OCI-LY7 (cell line): ENCODE results near the gene SULT6B1. TPM values are rescaled to one million over a fixed set of nuclear protein-coding genes. Genes with fewer than 3 reads are reported as not detected.
A peak's percentile ranks its signal among the peaks of the same experiment; 100 is the strongest.

Experiments
- BruUV-seq: library from RNA; stranded (reverse); fragments of 400-500 nt; replicated peaks from 2 replicates; lab custom pipeline; 2021; lab: Mats Ljungman, UMichigan
- CTCF ChIA-PET: fragments of 300-600 bp; sonication (Branson Sonifier 250); formaldehyde crosslinking; loops from one replicate; lab custom pipeline; 2022; ENCODE audit warnings: antibody characterized with exemption; ENCODE audit not compliant: unreplicated experiment; lab: Charles Lee
- POLR2A ChIA-PET: fragments of 300-600 bp; sonication (Branson Sonifier 250); formaldehyde crosslinking; loops from one replicate; lab custom pipeline; 2022; ENCODE audit warnings: antibody characterized with exemption; lab: Charles Lee
- DNase-seq: peaks from one replicate; pipeline ENCODE4 v3.0.0-alpha.2; 2015; ENCODE audit warnings: low spot score
- H2AFZ ChIP-seq: fragments of 200-600 bp; sonication (generic), shearing (Covaris generic); 2 replicates; pipeline ENCODE4 v1.6.1; 2014; ENCODE audit warnings: mild to moderate bottlenecking, antibody characterized with exemption, low read length, moderate library complexity
- H3K27ac ChIP-seq: fragments of 200-600 bp; sonication (generic); 2 replicates; pipeline ENCODE4 v1.5.1; 2014; ENCODE audit warnings: mixed run types, low read depth, mild to moderate bottlenecking, moderate library complexity, low read length, inconsistent platforms; ENCODE audit not compliant: poor library complexity, severe bottlenecking
- H3K36me3 ChIP-seq: fragments of 200-600 bp; sonication (generic); 2 replicates; pipeline ENCODE4 v1.6.1; 2014; ENCODE audit warnings: mild to moderate bottlenecking, antibody characterized with exemption, low read length, moderate library complexity, mixed read lengths; ENCODE audit not compliant: insufficient read depth
- H3K4me1 ChIP-seq: fragments of 200-600 bp; sonication (generic); 2 replicates; pipeline ENCODE4 v1.5.1; 2014; ENCODE audit warnings: mild to moderate bottlenecking, low read length; ENCODE audit not compliant: insufficient read depth, poor library complexity, severe bottlenecking
- H3K4me2 ChIP-seq: fragments of 200-600 bp; sonication (generic); 2 replicates; pipeline ENCODE4 v1.6.1; 2014; ENCODE audit warnings: mild to moderate bottlenecking, low read length
- H3K4me3 ChIP-seq: fragments of 200-600 bp; sonication (generic); 2 replicates; pipeline ENCODE4 v1.5.1; 2014; ENCODE audit warnings: mild to moderate bottlenecking, low read depth, low read length; ENCODE audit not compliant: poor library complexity, severe bottlenecking
- H3K79me2 ChIP-seq: fragments of 200-600 bp; sonication (generic); 2 replicates; pipeline ENCODE4 v1.6.1; 2016; ENCODE audit warnings: low read depth, mild to moderate bottlenecking, low read length, moderate library complexity, mixed read lengths; ENCODE audit not compliant: insufficient read depth
- H3K9me2 ChIP-seq: fragments of 200-600 bp; sonication (generic); 2 replicates; pipeline ENCODE4 v1.6.1; 2016; ENCODE audit warnings: mild to moderate bottlenecking, low read length, mixed read lengths; ENCODE audit not compliant: insufficient read depth
- H3K9me3 ChIP-seq: fragments of 200-600 bp; sonication (generic); 2 replicates; pipeline ENCODE4 v1.6.1; 2014; ENCODE audit warnings: mild to moderate bottlenecking, mixed run types, low read length, mixed read lengths
- H4K20me1 ChIP-seq: fragments of 200-600 bp; sonication (generic); 2 replicates; pipeline ENCODE4 v1.6.1; 2014; ENCODE audit warnings: mild to moderate bottlenecking, antibody characterized with exemption, low read length, moderate library complexity, mixed read lengths; ENCODE audit not compliant: insufficient read depth
- CTCF ChIP-seq: fragments of 200-600 bp; sonication (generic); conservative IDR thresholded peaks from 2 replicates; pipeline ENCODE4 v1.5.1; 2014; ENCODE audit warnings: mild to moderate bottlenecking, antibody characterized with exemption, low read length, moderate library complexity, mixed read lengths
- EZH2phosphoT487 ChIP-seq: fragments of 200-600 bp; sonication (generic); IDR thresholded peaks from 2 replicates; pipeline ENCODE4 v1.6.1; 2018; ENCODE audit warnings: low read depth, borderline replicate concordance, mild to moderate bottlenecking, mixed run types, antibody characterized with exemption, low read length, moderate library complexity, mixed read lengths
- intact Hi-C: fragments of 100-400 bp; cut with micrococcal nuclease; formaldehyde crosslinking; loops from one replicate; pipeline ENCODE4 v1.10.0; 2022; ENCODE audit not compliant: unreplicated experiment
- total RNA-seq, 2 experiments: library from RNA; depleted of rRNA in 1 of 2; stranded (reverse); fragments of >200 nt in 1 of 2; shearing (Covaris generic) in 1 of 2; gene quantifications; 2 replicates each; pipeline ENCODE4 v1.2.3, GENCODE V29; 2014 to 2022

Gene SULT6B1
- total RNA-seq, 2 experiments from 2014 or later = not detected

GRCh38 chr2:37171624-37171950 lies 16.9 kb downstream of the SULT6B1 start:
- CTCF ChIA-PET = no interaction called here
- POLR2A ChIA-PET = interaction anchor here (0.7 kb wide), 2 partner anchors 141 to 697 kb away, joined by 3 read pairs; no protein-coding TSS in a partner anchor
- no peak for DNase-seq
- Histone ChIP-seq H3K79me2 (no peaks in the 10 kb centered on the region), H3K4me3 (no peak overlapping the region), H4K20me1 (no peaks in the 10 kb centered on the region), H3K4me2 (no peak overlapping the region), H3K36me3 (no peaks in the 10 kb centered on the region), H2AFZ (no peak overlapping the region), H3K9me2 (no peaks in the 10 kb centered on the region), H3K27ac (no peak overlapping the region), H3K9me3 (no peaks in the 10 kb centered on the region), H3K4me1 (no peaks in the 10 kb centered on the region)
- TF ChIP-seq EZH2phosphoT487 (no peak), CTCF (no peak)
- intact Hi-C loops = no loop called here
- no TSS peak for BruUV-seq

GRCh38 chr2:37168217-37168981 lies 20.1 kb downstream of the SULT6B1 start:
- CTCF ChIA-PET = no interaction called here
- BruUV-seq = no TSS peak
- no peaks in the 10 kb centered on the region for H3K79me2 ChIP-seq
- no peaks in the 10 kb centered on the region for H3K36me3 ChIP-seq
- intact Hi-C loops = loop anchor here (2.0 to 10.0 kb wide), 5 partner anchors 94 to 709 kb away; no protein-coding TSS in a partner anchor
- no peaks in the 10 kb centered on the region for H3K9me2 ChIP-seq
- POLR2A ChIA-PET = no interaction called here
- H3K9me3 ChIP-seq = peaks cover 15% of the 10 kb centered on the region
- TF ChIP-seq CTCF (peak; percentile 94), EZH2phosphoT487 (no peak)
- H3K4me1 ChIP-seq = no peaks in the 10 kb centered on the region
- DNase-seq = peak; percentile 60
- no peak overlapping the region for H3K4me2 ChIP-seq
- H4K20me1 ChIP-seq = no peaks in the 10 kb centered on the region
- H3K27ac ChIP-seq = no peak overlapping the region
- H3K4me3 ChIP-seq = no peak overlapping the region
- 0 out of 2 replicates have a peak overlapping the region, but pooled peaks have one; percentile 31 for H2AFZ ChIP-seq

GRCh38 chr2:37167636-37168180 lies 20.8 kb downstream of the SULT6B1 start:
- no peak overlapping the region for H2AFZ ChIP-seq
- H3K4me1 ChIP-seq = no peaks in the 10 kb centered on the region
- no peaks in the 10 kb centered on the region for H4K20me1 ChIP-seq
- no peak overlapping the region for H3K4me3 ChIP-seq
- no peak for DNase-seq
- no peak overlapping the region for H3K27ac ChIP-seq
- no peak overlapping the region for H3K4me2 ChIP-seq
- BruUV-seq = no TSS peak
- CTCF ChIA-PET = no interaction called here
- no peaks in the 10 kb centered on the region for H3K79me2 ChIP-seq
- H3K9me2 ChIP-seq = no peaks in the 10 kb centered on the region
- intact Hi-C loops = loop anchor here (2.0 to 10.0 kb wide), 5 partner anchors 95 to 710 kb away; no protein-coding TSS in a partner anchor
- POLR2A ChIA-PET = interaction anchor here (0.7 to 1.3 kb wide), 3 partner anchors 77 to 204 kb away, joined by 3 read pairs; no protein-coding TSS in a partner anchor
- no peak for TF ChIP-seq EZH2phosphoT487
- H3K9me3 ChIP-seq = peaks cover 15% of the 10 kb centered on the region
- H3K36me3 ChIP-seq = no peaks in the 10 kb centered on the region
